D721Med (cell line): ENCODE results near the gene AGPS.

Source experiments
- DNase-seq: peaks from one replicate; pipeline ENCODE4 v3.0.0; 2011; ENCODE audit warnings: low spot score; ENCODE audit not compliant: insufficient read length
- FAIRE-seq: peaks from 2 replicates; lab custom pipeline; 2011; peaks lifted over from hg19 to GRCh38; lab: Jason Lieb, UNC
- CTCF ChIP-seq: IDR thresholded peaks from 2 replicates; pipeline ENCODE4 v1.5.1; 2012; ENCODE audit warnings: mild to moderate bottlenecking, control low read depth; ENCODE audit not compliant: insufficient read depth; ENCODE audit errors: missing control alignments

Gene AGPS

GRCh38 chr2:177586154-177586553 is 193.6 kb downstream of the AGPS start:
- DNase-seq: no peak
- TF ChIP-seq CTCF: no peak
- FAIRE-seq: no peak

GRCh38 chr2:177587371-177587770 is 194.8 kb downstream of the AGPS start:
- FAIRE-seq (no peak), DNase-seq (no peak)
- TF ChIP-seq CTCF: no peak

GRCh38 chr2:177588671-177589070 is 196.1 kb downstream of the AGPS start:
- no peak for TF ChIP-seq CTCF
- DNase-seq: no peak
- no peak for FAIRE-seq

GRCh38 chr2:177589186-177589585 is 196.6 kb downstream of the AGPS start:
- no peak for DNase-seq
- TF ChIP-seq CTCF: no peak
- no peak for FAIRE-seq

GRCh38 chr2:177592397-177592796 is 199.8 kb downstream of the AGPS start:
- no peak for DNase-seq
- TF ChIP-seq CTCF: no peak
- no peak for FAIRE-seq

GRCh38 chr2:177592945-177593344 is 200.4 kb downstream of the AGPS start:
- FAIRE-seq (no peak), DNase-seq (no peak)
- TF ChIP-seq CTCF: no peak

- no peak for FAIRE-seq
- no peak for TF ChIP-seq CTCF
These were observed 200.8 kb downstream of the AGPS start for GRCh38 chr2:177593402-177593801.

More at GRCh38 chr2:177593402-177593801, 200.8 kb downstream of the AGPS start:
- no peak for DNase-seq
